SIG-M5 treated with dmso at 0.1 percent for 504 hours (cell line): Measurements from ENCODE around the gene CSNK1A1L.
"Not testable (repeated sequence)": the region's sequence is repeated elsewhere in the genome, so short reads cannot be mapped to it uniquely, and the experiment has no call there.

Experiments used
- DNase-seq: peaks from one replicate; lab custom pipeline; 2025; ENCODE audit not compliant: unreplicated experiment; lab: John Stamatoyannopoulos, UW

The CSNK1A1L gene

GRCh38 chr13:37059848-37060192, 45.6 kb downstream of the CSNK1A1L start:
- DNase-seq, result no peak

- DNase-seq, result peak; percentile 85
Measured at GRCh38 chr13:37058910-37059847, 46.3 kb downstream of the CSNK1A1L start, which contains the start of gene SUPT20H. TSS of gene SUPT20H (minus strand) at chr13:37059688. CDS start at chr13:37051490, 8,198 bp downstream.

GRCh38 chr13:37056228-37056627, 49.2 kb downstream of the CSNK1A1L start:
- DNase-seq, result not testable (repeated sequence)
